K562 (cell line): ENCODE data around the gene OSBP2. TPM values are rescaled to one million over a fixed set of nuclear protein-coding genes. Genes with fewer than 3 reads are reported as not detected.

Source experiments
- ETV1 ChIP-seq: fragments of 450-650 bp; conservative IDR thresholded peaks from 2 replicates; pipeline ENCODE4 v1.6.1; 2016; ENCODE audit warnings: missing genetic modification characterization, control low read depth, low read depth, missing compliant biosample characterization
- HNRNPL ChIP-seq: fragments of 200-400 bp; formaldehyde crosslinking; IDR thresholded peaks from 2 replicates; pipeline ENCODE4 v1.6.1; 2017; ENCODE audit warnings: low read depth, mild to moderate bottlenecking, low read length
- HNRNPUL1 ChIP-seq: fragments of 200-400 bp; formaldehyde crosslinking; IDR thresholded peaks from 2 replicates; pipeline ENCODE4 v1.6.1; 2017; ENCODE audit warnings: low read length
- MAZ ChIP-seq, 2 experiments: fragments of 450-650 bp in 1 of 2; sonication (generic) in 1 of 2; formaldehyde crosslinking; IDR thresholded peaks in 1 of 2; conservative IDR thresholded peaks in 1 of 2; 2 replicates each; pipeline versions ENCODE4 v1.4.0 to v1.5.0; 2020; ENCODE audit warnings: mild to moderate bottlenecking in 1 of 2, missing genetic modification reagents in 1 of 2
- MIER1 ChIP-seq: fragments of 450-650 bp; IDR thresholded peaks from 2 replicates; pipeline ENCODE4 v1.6.1; 2016; ENCODE audit warnings: antibody characterized with exemption, mild to moderate bottlenecking, low read depth
- PHF21A ChIP-seq: fragments of 450-650 bp; IDR thresholded peaks from 2 replicates; pipeline ENCODE4 v1.6.1; 2017; ENCODE audit warnings: low read depth, borderline replicate concordance
- ZNF384 ChIP-seq: IDR thresholded peaks from 2 replicates; pipeline ENCODE4 v1.6.1; 2012; ENCODE audit warnings: low read depth, low read length, improper control_type of control experiment
- polyA plus RNA-seq, 8 experiments: library from polyadenylated mRNA; depleted of rRNA in 4 of 8; stranded (reverse) in 5 of 8; unstranded in 3 of 8; fragments of >200 nt; fragmentation: Nextera tagmentation in 2 of 8; fragmentation: Illumina TruSeq in 1 of 8; extraction: Ambion mirVana in 2 of 8; extraction: Trizol in 1 of 8; gene quantifications; 2 replicates each; pipeline versions ENCODE4 v1.2.1 to v1.2.3, GENCODE V29; 2011 to 2014; ENCODE audit warnings: inconsistent platforms in 1 of 8, missing spikeins in 1 of 8
- total RNA-seq, 7 experiments: library from RNA; depleted of rRNA in 6 of 7; stranded (reverse); fragments of >200 nt in 6 of 7; fragmentation: Illumina TruSeq in 2 of 7; extraction: Trizol in 2 of 7; gene quantifications; 2 replicates each; pipeline versions ENCODE4 v1.2.1 to v1.2.3, GENCODE V29; 2011 to 2021; ENCODE audit warnings: low replicate concordance in 1 of 7
- TF ChIP-seq, protein P1 (sequence below): sonication (generic); formaldehyde crosslinking; IDR thresholded peaks from 2 replicates; pipeline ENCODE4 v1.8.1; 2023; ENCODE audit warnings: missing genetic modification reagents, mild to moderate bottlenecking, borderline replicate concordance
- TF ChIP-seq, protein P2 (sequence below): fragments of 250-450 bp; sonication (Bioruptor Pico); IDR thresholded peaks from 2 replicates; pipeline ENCODE4 v1.8.0; 2021; ENCODE audit warnings: moderate library complexity, mild to moderate bottlenecking, inconsistent platforms
- TF ChIP-seq, protein P3 (sequence below): fragments of 150-350 bp; conservative IDR thresholded peaks from 2 replicates; pipeline ENCODE4 v1.6.1; 2014; ENCODE audit warnings: low read length
- TF ChIP-seq, protein P4 (sequence below): sonication (generic); formaldehyde crosslinking; IDR thresholded peaks from 2 replicates; pipeline ENCODE4 v1.8.1; 2023; ENCODE audit warnings: mild to moderate bottlenecking, missing genetic modification reagents

The OSBP2 gene
- total and polyA plus RNA-seq, 9 of the 15 experiments (the other 6 are each of a cell fraction or from before 2014, with no cell fraction given) = 0.52 to 29.5 (median 21.6) TPM

DNA sequence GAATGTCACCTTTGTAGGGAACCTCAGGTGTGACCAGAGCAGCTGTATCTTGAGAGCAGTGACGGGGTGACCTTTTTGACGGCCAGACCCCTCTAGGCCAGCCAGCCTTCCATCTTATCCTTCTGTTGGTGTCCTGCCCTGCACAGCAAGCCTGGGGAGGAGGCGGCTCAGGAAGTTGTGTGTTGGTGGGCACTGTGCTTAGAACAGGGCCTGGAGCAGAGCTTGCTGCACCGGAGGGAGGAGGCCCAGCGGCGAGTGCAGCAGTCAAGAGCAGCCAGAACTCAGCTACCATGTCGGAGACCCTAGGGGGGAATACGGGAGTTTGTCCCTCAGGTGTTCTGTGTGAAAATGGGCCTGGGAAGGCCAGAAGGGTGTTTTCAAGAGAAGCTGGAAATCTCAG, 129.4 kb downstream of the OSBP2 start (continued):
- TF ChIP-seq, protein P1, sequence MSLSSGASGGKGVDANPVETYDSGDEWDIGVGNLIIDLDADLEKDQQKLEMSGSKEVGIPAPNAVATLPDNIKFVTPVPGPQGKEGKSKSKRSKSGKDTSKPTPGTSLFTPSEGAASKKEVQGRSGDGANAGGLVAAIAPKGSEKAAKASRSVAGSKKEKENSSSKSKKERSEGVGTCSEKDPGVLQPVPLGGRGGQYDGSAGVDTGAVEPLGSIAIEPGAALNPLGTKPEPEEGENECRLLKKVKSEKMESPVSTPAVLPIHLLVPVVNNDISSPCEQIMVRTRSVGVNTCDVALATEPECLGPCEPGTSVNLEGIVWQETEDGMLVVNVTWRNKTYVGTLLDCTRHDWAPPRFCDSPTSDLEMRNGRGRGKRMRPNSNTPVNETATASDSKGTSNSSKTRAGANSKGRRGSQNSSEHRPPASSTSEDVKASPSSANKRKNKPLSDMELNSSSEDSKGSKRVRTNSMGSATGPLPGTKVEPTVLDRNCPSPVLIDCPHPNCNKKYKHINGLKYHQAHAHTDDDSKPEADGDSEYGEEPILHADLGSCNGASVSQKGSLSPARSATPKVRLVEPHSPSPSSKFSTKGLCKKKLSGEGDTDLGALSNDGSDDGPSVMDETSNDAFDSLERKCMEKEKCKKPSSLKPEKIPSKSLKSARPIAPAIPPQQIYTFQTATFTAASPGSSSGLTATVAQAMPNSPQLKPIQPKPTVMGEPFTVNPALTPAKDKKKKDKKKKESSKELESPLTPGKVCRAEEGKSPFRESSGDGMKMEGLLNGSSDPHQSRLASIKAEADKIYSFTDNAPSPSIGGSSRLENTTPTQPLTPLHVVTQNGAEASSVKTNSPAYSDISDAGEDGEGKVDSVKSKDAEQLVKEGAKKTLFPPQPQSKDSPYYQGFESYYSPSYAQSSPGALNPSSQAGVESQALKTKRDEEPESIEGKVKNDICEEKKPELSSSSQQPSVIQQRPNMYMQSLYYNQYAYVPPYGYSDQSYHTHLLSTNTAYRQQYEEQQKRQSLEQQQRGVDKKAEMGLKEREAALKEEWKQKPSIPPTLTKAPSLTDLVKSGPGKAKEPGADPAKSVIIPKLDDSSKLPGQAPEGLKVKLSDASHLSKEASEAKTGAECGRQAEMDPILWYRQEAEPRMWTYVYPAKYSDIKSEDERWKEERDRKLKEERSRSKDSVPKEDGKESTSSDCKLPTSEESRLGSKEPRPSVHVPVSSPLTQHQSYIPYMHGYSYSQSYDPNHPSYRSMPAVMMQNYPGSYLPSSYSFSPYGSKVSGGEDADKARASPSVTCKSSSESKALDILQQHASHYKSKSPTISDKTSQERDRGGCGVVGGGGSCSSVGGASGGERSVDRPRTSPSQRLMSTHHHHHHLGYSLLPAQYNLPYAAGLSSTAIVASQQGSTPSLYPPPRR = no peak
- TF ChIP-seq, protein P2, sequence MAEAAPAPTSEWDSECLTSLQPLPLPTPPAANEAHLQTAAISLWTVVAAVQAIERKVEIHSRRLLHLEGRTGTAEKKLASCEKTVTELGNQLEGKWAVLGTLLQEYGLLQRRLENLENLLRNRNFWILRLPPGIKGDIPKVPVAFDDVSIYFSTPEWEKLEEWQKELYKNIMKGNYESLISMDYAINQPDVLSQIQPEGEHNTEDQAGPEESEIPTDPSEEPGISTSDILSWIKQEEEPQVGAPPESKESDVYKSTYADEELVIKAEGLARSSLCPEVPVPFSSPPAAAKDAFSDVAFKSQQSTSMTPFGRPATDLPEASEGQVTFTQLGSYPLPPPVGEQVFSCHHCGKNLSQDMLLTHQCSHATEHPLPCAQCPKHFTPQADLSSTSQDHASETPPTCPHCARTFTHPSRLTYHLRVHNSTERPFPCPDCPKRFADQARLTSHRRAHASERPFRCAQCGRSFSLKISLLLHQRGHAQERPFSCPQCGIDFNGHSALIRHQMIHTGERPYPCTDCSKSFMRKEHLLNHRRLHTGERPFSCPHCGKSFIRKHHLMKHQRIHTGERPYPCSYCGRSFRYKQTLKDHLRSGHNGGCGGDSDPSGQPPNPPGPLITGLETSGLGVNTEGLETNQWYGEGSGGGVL = no peak
- TF ChIP-seq HNRNPL = no peak
- no peak for TF ChIP-seq ZNF384
- no peak for TF ChIP-seq ETV1 (tag)
- no peak for TF ChIP-seq MAZ (CRISPR knock-in tag; conservative IDR thresholded peaks at IDR 0.05 in 1 of 2, IDR thresholded peaks at IDR 0.05 in 1 of 2)
- no peak for TF ChIP-seq HNRNPUL1
- TF ChIP-seq MIER1 = no peak
- TF ChIP-seq, protein P3, sequence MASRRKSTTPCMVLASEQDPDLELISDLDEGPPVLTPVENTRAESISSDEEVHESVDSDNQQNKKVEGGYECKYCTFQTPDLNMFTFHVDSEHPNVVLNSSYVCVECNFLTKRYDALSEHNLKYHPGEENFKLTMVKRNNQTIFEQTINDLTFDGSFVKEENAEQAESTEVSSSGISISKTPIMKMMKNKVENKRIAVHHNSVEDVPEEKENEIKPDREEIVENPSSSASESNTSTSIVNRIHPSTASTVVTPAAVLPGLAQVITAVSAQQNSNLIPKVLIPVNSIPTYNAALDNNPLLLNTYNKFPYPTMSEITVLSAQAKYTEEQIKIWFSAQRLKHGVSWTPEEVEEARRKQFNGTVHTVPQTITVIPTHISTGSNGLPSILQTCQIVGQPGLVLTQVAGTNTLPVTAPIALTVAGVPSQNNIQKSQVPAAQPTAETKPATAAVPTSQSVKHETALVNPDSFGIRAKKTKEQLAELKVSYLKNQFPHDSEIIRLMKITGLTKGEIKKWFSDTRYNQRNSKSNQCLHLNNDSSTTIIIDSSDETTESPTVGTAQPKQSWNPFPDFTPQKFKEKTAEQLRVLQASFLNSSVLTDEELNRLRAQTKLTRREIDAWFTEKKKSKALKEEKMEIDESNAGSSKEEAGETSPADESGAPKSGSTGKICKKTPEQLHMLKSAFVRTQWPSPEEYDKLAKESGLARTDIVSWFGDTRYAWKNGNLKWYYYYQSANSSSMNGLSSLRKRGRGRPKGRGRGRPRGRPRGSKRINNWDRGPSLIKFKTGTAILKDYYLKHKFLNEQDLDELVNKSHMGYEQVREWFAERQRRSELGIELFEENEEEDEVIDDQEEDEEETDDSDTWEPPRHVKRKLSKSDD = no peak
- no peak for TF ChIP-seq PHF21A
- TF ChIP-seq, protein P4, sequence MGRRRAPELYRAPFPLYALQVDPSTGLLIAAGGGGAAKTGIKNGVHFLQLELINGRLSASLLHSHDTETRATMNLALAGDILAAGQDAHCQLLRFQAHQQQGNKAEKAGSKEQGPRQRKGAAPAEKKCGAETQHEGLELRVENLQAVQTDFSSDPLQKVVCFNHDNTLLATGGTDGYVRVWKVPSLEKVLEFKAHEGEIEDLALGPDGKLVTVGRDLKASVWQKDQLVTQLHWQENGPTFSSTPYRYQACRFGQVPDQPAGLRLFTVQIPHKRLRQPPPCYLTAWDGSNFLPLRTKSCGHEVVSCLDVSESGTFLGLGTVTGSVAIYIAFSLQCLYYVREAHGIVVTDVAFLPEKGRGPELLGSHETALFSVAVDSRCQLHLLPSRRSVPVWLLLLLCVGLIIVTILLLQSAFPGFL = no peak
